Memory B cell (primary cell): ENCODE data around the gene AHNAK2.
"Not testable (repeated sequence)": the region's sequence is repeated elsewhere in the genome, so short reads cannot be mapped to it uniquely, and the experiment has no call there.

Source experiments
- ATAC-seq: fragments of 150-1000 bp; cut with Tn5 transposase; 2 replicates; pipeline ENCODE4 v1.10.0; 2021; ENCODE audit warnings: low read depth, mild to moderate bottlenecking, moderate library complexity
- DNase-seq, 2 donors: peaks; one replicate each; pipeline ENCODE4 v3.0.0; 2022; ENCODE audit warnings: low spot score in 2 of 2
- H3K27ac Mint-ChIP-seq: one replicate; pipeline ENCODE4 v1.8.0; 2022; ENCODE audit warnings: mild to moderate bottlenecking, moderate library complexity, mixed read lengths
- H3K27me3 Mint-ChIP-seq: one replicate; pipeline ENCODE4 v1.8.0; 2022; ENCODE audit warnings: mixed read lengths
- H3K36me3 Mint-ChIP-seq: one replicate; pipeline ENCODE4 v1.8.0; 2022; ENCODE audit warnings: mild to moderate bottlenecking, mixed read lengths
- H3K4me1 Mint-ChIP-seq: one replicate; pipeline ENCODE4 v1.8.0; 2022; ENCODE audit warnings: mixed read lengths
- H3K4me3 Mint-ChIP-seq: one replicate; pipeline ENCODE4 v1.8.0; 2022; ENCODE audit warnings: mild to moderate bottlenecking, moderate library complexity, mixed read lengths
- H3K9me3 Mint-ChIP-seq: one replicate; pipeline ENCODE4 v1.8.0; 2022; ENCODE audit warnings: mixed read lengths

Gene AHNAK2

GRCh38 chr14:104950701-104951100 is 27.5 kb downstream of the AHNAK2 start:
- not testable (repeated sequence) for H3K36me3 Mint-ChIP-seq, ATAC-seq, H3K27me3 Mint-ChIP-seq, H3K27ac Mint-ChIP-seq, H3K9me3 Mint-ChIP-seq, DNase-seq, H3K4me3 Mint-ChIP-seq, H3K4me1 Mint-ChIP-seq

DNA sequence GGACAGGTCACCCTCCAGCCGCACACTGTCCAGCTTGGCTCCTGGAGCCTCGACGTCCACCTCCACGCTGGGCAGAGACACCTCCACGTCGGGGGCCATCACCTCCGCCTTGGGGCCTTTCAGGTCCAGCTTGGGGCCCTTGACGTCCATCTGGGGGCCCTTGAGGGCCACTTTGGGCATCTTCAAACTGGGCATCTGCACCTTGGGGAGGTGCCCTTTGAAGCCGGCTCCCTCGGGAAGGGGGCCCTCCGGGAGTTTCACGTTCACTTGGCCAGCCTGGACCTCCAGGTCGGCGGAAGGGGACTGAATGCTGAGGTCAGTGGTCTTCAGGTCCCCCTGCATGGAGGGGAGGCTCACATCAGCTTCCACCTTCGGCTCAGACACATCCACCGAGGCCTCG is 28.2 kb downstream of the AHNAK2 start:
- Mint-ChIP-seq H3K36me3 (peaks cover 6% of the 10 kb centered on the region), H3K4me3 (no peak overlapping the region), H3K9me3 (no peaks in the 10 kb centered on the region), H3K27me3 (peaks cover 4% of the 10 kb centered on the region), H3K27ac (no peak overlapping the region), H3K4me1 (peaks cover 5% of the 10 kb centered on the region)
- DNase-seq (no peak), ATAC-seq (no peak)

GRCh38 chr14:104949406-104949955 is 28.7 kb downstream of the AHNAK2 start:
- DNase-seq, H3K4me3 Mint-ChIP-seq, H3K36me3 Mint-ChIP-seq, H3K9me3 Mint-ChIP-seq, H3K27me3 Mint-ChIP-seq, ATAC-seq, H3K27ac Mint-ChIP-seq, H3K4me1 Mint-ChIP-seq: not testable (repeated sequence)

GRCh38 chr14:104948736-104949031 is 29.5 kb downstream of the AHNAK2 start:
- Mint-ChIP-seq H3K27ac (no peak overlapping the region), H3K4me3 (no peak overlapping the region), H3K36me3 (peaks cover 4% of the 10 kb centered on the region), H3K4me1 (peaks cover 4% of the 10 kb centered on the region), H3K27me3 (peaks cover 4% of the 10 kb centered on the region), H3K9me3 (no peaks in the 10 kb centered on the region)
- DNase-seq: no peak
- ATAC-seq: no peak

DNA sequence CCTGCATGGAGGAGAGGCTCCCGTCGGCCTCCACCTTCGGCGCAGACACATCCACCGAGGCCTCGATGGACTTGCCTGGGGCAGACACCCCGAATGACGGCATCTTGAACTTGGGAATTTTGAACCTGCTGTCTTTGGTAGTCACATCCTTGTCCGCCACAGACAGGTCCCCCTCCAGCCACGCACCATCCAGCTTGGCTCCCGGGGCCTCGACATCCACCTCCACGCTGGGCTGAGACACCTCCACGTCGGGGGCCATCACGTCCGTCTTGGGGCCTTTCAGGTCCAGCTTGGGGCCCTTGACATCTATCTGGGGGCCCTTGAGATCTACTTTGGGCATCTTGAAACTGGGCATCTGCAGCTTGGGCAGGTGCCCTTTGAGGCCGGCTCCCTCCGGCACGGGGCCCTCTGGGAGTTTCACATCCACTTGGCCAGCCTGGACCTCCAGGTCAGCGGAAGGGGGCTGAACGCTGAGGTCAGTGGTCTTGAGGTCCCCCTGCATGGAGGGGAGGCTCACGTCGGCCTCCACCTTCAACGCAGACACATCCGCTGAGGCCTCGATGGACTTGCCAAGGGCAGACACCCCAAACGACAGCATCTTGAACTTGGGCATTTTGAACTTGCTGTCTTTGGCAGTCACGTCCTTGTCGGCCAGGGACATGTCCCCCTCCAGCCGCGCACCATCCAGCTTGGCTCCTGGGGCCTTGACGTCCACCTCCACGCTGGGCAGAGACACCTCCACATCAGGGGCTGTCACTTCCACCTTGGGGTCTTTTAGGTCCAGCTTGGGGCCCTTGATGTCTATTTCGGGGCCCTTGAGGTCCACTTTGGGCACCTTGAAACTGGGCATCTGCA is 30.1 kb downstream of the AHNAK2 start:
- H3K36me3 Mint-ChIP-seq, ATAC-seq, H3K4me1 Mint-ChIP-seq, H3K9me3 Mint-ChIP-seq, H3K27ac Mint-ChIP-seq, DNase-seq, H3K27me3 Mint-ChIP-seq, H3K4me3 Mint-ChIP-seq: not testable (repeated sequence)

DNA sequence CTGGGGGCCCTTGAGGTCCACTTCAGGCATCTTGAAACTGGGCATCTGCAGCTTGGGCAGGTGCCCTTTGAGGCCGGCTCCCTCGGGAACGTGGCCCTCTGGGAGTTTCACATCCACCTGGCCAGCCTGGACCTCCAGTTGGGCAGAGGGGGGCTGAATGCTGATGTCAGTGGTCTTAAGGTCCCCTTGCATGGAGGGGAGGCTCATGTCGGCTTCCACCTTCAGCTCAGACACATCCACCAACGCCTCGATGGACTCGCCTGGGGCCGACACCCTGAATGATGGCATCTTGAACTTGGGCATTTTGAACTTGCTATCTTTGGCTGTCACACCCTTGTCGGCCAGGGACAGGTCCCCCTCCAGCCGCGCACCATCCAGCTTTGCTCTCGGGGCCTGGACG is 31.0 kb downstream of the AHNAK2 start:
- not testable (repeated sequence) for ATAC-seq, H3K4me3 Mint-ChIP-seq, H3K4me1 Mint-ChIP-seq, DNase-seq, H3K9me3 Mint-ChIP-seq, H3K27ac Mint-ChIP-seq, H3K36me3 Mint-ChIP-seq, H3K27me3 Mint-ChIP-seq

DNA sequence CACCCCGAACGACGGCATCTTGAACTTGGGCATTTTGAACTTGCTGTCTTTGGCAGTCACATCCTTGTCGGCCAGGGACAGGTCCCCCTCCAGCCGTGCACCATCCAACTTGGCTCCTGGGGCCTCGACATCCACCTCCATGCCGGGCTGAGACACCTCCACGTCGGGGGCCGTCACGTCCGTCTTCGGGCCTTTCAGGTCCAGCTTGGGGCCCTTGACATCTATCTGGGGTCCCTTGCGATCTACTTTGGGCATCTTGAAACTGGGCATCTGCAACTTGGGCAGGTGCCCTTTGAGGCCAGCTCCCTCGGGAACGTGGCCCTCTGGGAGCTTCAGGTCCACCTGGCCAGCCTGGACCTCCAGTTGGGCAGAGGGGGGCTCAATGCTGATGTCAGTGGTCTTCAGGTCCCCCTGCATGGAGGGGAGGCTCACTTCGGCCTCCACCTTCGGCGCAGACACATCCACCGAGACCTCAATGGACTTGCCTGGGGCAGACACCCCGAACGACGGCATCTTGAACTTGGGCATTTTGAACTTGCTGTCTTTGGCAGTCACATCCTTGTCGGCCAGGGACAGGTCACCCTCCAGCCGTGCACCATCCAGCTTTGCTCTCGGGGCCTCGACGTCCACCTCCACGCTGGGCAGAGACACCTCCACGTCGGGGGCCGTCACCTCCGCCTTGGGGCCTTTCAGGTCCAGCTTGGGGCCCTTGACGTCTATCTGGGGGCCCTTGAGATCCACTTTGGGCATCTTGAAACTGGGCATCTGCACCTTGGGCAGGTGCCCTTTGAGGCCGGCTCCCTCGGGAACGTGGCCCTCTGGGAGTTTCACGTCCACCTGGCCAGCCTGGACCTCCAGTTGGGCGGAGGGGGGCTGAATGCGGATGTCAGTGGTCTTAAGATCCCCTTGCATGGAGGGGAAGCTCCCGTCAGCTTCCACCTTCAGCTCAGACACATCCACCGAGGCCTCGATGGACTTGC is 31.9 kb downstream of the AHNAK2 start:
- not testable (repeated sequence) for H3K4me1 Mint-ChIP-seq, H3K4me3 Mint-ChIP-seq

DNA sequence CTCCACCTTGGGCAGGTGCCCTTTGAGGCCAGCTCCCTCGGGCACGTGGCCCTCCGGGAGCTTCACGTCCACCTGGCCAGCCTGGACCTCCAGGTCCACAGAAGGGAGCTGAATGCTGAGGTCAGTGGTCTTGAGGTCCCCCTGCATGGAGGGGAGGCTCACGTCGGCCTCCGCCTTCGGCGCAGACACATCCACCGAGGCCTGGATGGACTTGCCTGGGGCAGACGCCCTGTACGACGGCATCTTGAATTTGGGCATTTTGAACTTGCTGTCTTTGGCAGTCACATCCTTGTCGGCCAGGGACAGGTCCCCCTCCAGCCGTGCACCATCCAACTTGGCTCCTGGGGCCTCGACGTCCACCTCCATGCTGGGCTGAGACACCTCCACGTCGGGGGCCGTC is 32.9 kb downstream of the AHNAK2 start:
- H3K4me3 Mint-ChIP-seq: not testable (repeated sequence)

More for the DNA sequence above, 31.9 kb downstream of the AHNAK2 start:
- not testable (repeated sequence) for H3K9me3 Mint-ChIP-seq, DNase-seq, H3K27me3 Mint-ChIP-seq, H3K36me3 Mint-ChIP-seq, ATAC-seq, H3K27ac Mint-ChIP-seq

GRCh38 chr14:104944436-104945205 is 33.6 kb downstream of the AHNAK2 start:
- DNase-seq: not testable (repeated sequence)

More for the DNA sequence above, 32.9 kb downstream of the AHNAK2 start:
- not testable (repeated sequence) for ATAC-seq, H3K27ac Mint-ChIP-seq, H3K27me3 Mint-ChIP-seq, H3K4me1 Mint-ChIP-seq, H3K9me3 Mint-ChIP-seq, H3K36me3 Mint-ChIP-seq, DNase-seq

DNA sequence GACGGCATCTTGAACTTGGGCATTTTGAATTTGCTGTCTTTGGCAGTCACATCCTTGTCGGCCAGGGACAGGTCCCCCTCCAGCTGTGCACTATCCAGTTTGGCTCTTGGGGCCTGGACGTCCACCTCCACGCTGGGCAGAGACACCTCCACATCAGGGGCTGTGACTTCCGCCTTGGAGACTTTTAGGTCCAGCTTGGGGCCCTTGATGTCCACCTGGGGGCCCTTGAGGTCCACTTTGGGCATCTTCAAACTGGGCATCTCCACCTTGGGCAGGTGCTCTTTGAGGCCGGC is 34.2 kb downstream of the AHNAK2 start:
- DNase-seq, H3K4me1 Mint-ChIP-seq, ATAC-seq: not testable (repeated sequence)

More at GRCh38 chr14:104944436-104945205, 33.6 kb downstream of the AHNAK2 start:
- H3K36me3 Mint-ChIP-seq, H3K27me3 Mint-ChIP-seq, H3K27ac Mint-ChIP-seq, H3K9me3 Mint-ChIP-seq, ATAC-seq, H3K4me1 Mint-ChIP-seq, H3K4me3 Mint-ChIP-seq: not testable (repeated sequence)

GRCh38 chr14:104943216-104944015 is 34.8 kb downstream of the AHNAK2 start:
- not testable (repeated sequence) for ATAC-seq, H3K4me3 Mint-ChIP-seq

More for the DNA sequence above, 34.2 kb downstream of the AHNAK2 start:
- not testable (repeated sequence) for H3K27ac Mint-ChIP-seq, H3K36me3 Mint-ChIP-seq, H3K4me3 Mint-ChIP-seq, H3K27me3 Mint-ChIP-seq, H3K9me3 Mint-ChIP-seq

DNA sequence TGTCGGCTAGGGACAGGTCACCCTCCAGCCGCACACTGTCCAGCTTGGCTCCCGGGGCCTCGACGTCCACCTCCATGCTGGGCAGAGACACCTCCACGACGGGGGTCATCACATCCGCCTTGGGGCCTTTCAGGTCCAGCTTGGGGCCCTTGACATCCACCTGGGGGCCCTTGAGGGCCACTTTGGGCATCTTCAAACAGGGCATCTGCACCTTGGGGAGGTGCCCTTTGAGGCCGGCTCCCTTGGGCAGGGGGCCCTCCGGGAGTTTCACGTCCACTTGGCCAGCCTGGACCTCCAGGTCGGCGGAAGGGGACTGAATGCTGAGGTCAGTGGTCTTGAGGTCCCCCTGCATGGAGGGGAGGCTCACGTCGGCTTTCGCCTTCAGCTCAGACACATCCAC is 35.6 kb downstream of the AHNAK2 start:
- ATAC-seq: no peak
- no peak for DNase-seq
- H3K9me3 Mint-ChIP-seq: no peaks in the 10 kb centered on the region
- no peaks in the 10 kb centered on the region for H3K4me1 Mint-ChIP-seq
- no peaks in the 10 kb centered on the region for H3K36me3 Mint-ChIP-seq
- no peaks in the 10 kb centered on the region for H3K27me3 Mint-ChIP-seq
- no peak overlapping the region for H3K27ac Mint-ChIP-seq
- no peak overlapping the region for H3K4me3 Mint-ChIP-seq

More at GRCh38 chr14:104943216-104944015, 34.8 kb downstream of the AHNAK2 start:
- H3K36me3 Mint-ChIP-seq, DNase-seq, H3K9me3 Mint-ChIP-seq, H3K4me1 Mint-ChIP-seq, H3K27me3 Mint-ChIP-seq, H3K27ac Mint-ChIP-seq: not testable (repeated sequence)
